HEK293 (cell line): ENCODE data around the gene VKORC1.

ENCODE experiments used
- CTCF ChIA-PET: fragments of 350-600 bp; formaldehyde crosslinking; extraction: SDS; loops from one replicate; lab custom pipeline; 2021; ENCODE audit warnings: antibody characterized with exemption; lab: Yijun Ruan, JAX
- POLR2A ChIA-PET: fragments of 300-600 bp; formaldehyde crosslinking; extraction: SDS; loops from one replicate; lab custom pipeline; 2020; ENCODE audit warnings: antibody characterized with exemption, inconsistent platforms; lab: Yijun Ruan, JAX
- H3K27ac ChIP-seq: fragments of 200-500 bp; sonication (Bioruptor generic); 2 replicates; pipeline ENCODE4 v1.5.1; 2014; ENCODE audit warnings: low read depth, low read length, control low read depth, inconsistent platforms; ENCODE audit errors: extremely low read depth
- H3K36me3 ChIP-seq, 2 experiments: fragments of 200-500 bp in 1 of 2; sonication (Bioruptor generic) in 1 of 2; 1 replicate in 1 of 2; 2 replicates in 1 of 2; pipeline ENCODE4 v1.5.1; 2014 to 2017; ENCODE audit warnings: inconsistent platforms in 2 of 2, low read length in 2 of 2; ENCODE audit not compliant: control insufficient read depth in 2 of 2, insufficient read depth in 1 of 2
- H3K4me1 ChIP-seq: fragments of 200-500 bp; sonication (Bioruptor generic); 2 replicates; pipeline ENCODE4 v1.5.1; 2014; ENCODE audit warnings: mild to moderate bottlenecking, low read length, inconsistent platforms; ENCODE audit not compliant: control insufficient read depth, insufficient read depth
- H3K4me3 ChIP-seq: 2 replicates; pipeline ENCODE4 v1.5.1; 2011; ENCODE audit warnings: low read depth, mild to moderate bottlenecking, control low read depth, low read length, moderate library complexity
- H3K9me3 ChIP-seq: fragments of 200-500 bp; sonication (Bioruptor generic); 2 replicates; pipeline ENCODE4 v1.5.1; 2014; ENCODE audit warnings: low read depth, low read length, inconsistent platforms; ENCODE audit not compliant: control insufficient read depth, insufficient read depth
- HIC1 ChIP-seq: fragments of 450-650 bp; formaldehyde crosslinking; IDR thresholded peaks from 2 replicates; pipeline ENCODE4 v1.5.1; 2016; ENCODE audit warnings: missing biosample characterization, missing genetic modification characterization
- SCRT1 ChIP-seq: fragments of 450-650 bp; formaldehyde crosslinking; IDR thresholded peaks from 2 replicates; pipeline ENCODE4 v1.5.1; 2016; ENCODE audit warnings: missing biosample characterization, missing genetic modification characterization, borderline replicate concordance
- SP7 ChIP-seq: fragments of 450-650 bp; formaldehyde crosslinking; IDR thresholded peaks from 2 replicates; pipeline ENCODE4 v1.5.1; 2016; ENCODE audit warnings: missing biosample characterization, missing genetic modification characterization
- TCF7L2 ChIP-seq: IDR thresholded peaks from 2 replicates; pipeline ENCODE4 v1.6.1; 2011; ENCODE audit warnings: low read depth, mild to moderate bottlenecking, inconsistent platforms, low read length, moderate library complexity, borderline replicate concordance
- WT1 ChIP-seq: fragments of 450-650 bp; formaldehyde crosslinking; IDR thresholded peaks from 2 replicates; pipeline ENCODE4 v1.5.1; 2016; ENCODE audit warnings: missing biosample characterization, missing genetic modification characterization
- ZBTB20 ChIP-seq: fragments of 450-650 bp; formaldehyde crosslinking; IDR thresholded peaks from 2 replicates; pipeline ENCODE4 v1.5.1; 2016; ENCODE audit warnings: missing biosample characterization, missing genetic modification characterization
- ZNF112 ChIP-seq: fragments of 450-650 bp; formaldehyde crosslinking; IDR thresholded peaks from 2 replicates; pipeline ENCODE4 v1.5.0; 2017; ENCODE audit warnings: missing biosample characterization, missing genetic modification characterization
- ZNF175 ChIP-seq: fragments of 450-650 bp; formaldehyde crosslinking; IDR thresholded peaks from 2 replicates; pipeline ENCODE4 v1.5.1; 2016; ENCODE audit warnings: missing biosample characterization, missing genetic modification characterization
- ZNF19 ChIP-seq: fragments of 450-650 bp; formaldehyde crosslinking; IDR thresholded peaks from 2 replicates; pipeline ENCODE4; 2016; ENCODE audit warnings: missing biosample characterization, missing genetic modification characterization, low read depth
- ZNF341 ChIP-seq: fragments of 450-650 bp; formaldehyde crosslinking; IDR thresholded peaks from 2 replicates; pipeline ENCODE4; 2016; ENCODE audit warnings: low read depth, missing biosample characterization, missing genetic modification characterization
- ZNF423 ChIP-seq: fragments of 450-650 bp; formaldehyde crosslinking; IDR thresholded peaks from 2 replicates; pipeline ENCODE4 v1.5.1; 2016; ENCODE audit warnings: missing biosample characterization, missing genetic modification characterization
- ZNF473 ChIP-seq: fragments of 450-650 bp; formaldehyde crosslinking; IDR thresholded peaks from 2 replicates; pipeline ENCODE4 v1.5.1; 2017; ENCODE audit warnings: missing biosample characterization, missing genetic modification characterization
- ZNF548 ChIP-seq: fragments of 450-650 bp; formaldehyde crosslinking; IDR thresholded peaks from 2 replicates; pipeline ENCODE4 v1.5.1; 2016; ENCODE audit warnings: missing biosample characterization, missing genetic modification characterization
- ZNF664 ChIP-seq: fragments of 450-650 bp; formaldehyde crosslinking; IDR thresholded peaks from 2 replicates; pipeline ENCODE4 v1.5.1; 2016; ENCODE audit warnings: missing biosample characterization, missing genetic modification characterization
- ZNF707 ChIP-seq: fragments of 450-650 bp; formaldehyde crosslinking; IDR thresholded peaks from 2 replicates; pipeline ENCODE4 v1.5.1; 2016; ENCODE audit warnings: missing biosample characterization, missing genetic modification characterization
- ZSCAN16 ChIP-seq: fragments of 450-650 bp; formaldehyde crosslinking; IDR thresholded peaks from 2 replicates; pipeline ENCODE4 v1.5.1; 2016; ENCODE audit warnings: missing biosample characterization, missing genetic modification characterization
- ZSCAN30 ChIP-seq: fragments of 450-650 bp; IDR thresholded peaks from 2 replicates; pipeline ENCODE4 v1.5.1; 2018; ENCODE audit warnings: missing biosample characterization, mild to moderate bottlenecking, missing genetic modification characterization, moderate library complexity
- TF ChIP-seq, protein P1 (sequence below): fragments of 450-650 bp; formaldehyde crosslinking; IDR thresholded peaks from 2 replicates; pipeline ENCODE4 v1.5.1; 2016; ENCODE audit warnings: missing biosample characterization, missing genetic modification characterization, borderline replicate concordance
- TF ChIP-seq, protein P2 (sequence below): fragments of 450-650 bp; formaldehyde crosslinking; IDR thresholded peaks from 2 replicates; pipeline ENCODE4 v1.5.1; 2017; ENCODE audit warnings: missing biosample characterization, missing genetic modification characterization
- TF ChIP-seq, protein P3 (sequence below): fragments of 450-650 bp; formaldehyde crosslinking; optimal IDR thresholded peaks from 2 replicates; pipeline ENCODE3; 2016; ENCODE audit warnings: missing biosample characterization, mild to moderate bottlenecking, missing genetic modification characterization
- TF ChIP-seq, protein P4 (sequence below): fragments of 450-650 bp; formaldehyde crosslinking; IDR thresholded peaks from 2 replicates; pipeline ENCODE4 v1.5.1; 2016; ENCODE audit warnings: missing biosample characterization, missing genetic modification characterization

Gene VKORC1

GRCh38 chr16:31074814-31075183, 19.8 kb downstream of the VKORC1 start (continued):
- TF ChIP-seq, protein P1, sequence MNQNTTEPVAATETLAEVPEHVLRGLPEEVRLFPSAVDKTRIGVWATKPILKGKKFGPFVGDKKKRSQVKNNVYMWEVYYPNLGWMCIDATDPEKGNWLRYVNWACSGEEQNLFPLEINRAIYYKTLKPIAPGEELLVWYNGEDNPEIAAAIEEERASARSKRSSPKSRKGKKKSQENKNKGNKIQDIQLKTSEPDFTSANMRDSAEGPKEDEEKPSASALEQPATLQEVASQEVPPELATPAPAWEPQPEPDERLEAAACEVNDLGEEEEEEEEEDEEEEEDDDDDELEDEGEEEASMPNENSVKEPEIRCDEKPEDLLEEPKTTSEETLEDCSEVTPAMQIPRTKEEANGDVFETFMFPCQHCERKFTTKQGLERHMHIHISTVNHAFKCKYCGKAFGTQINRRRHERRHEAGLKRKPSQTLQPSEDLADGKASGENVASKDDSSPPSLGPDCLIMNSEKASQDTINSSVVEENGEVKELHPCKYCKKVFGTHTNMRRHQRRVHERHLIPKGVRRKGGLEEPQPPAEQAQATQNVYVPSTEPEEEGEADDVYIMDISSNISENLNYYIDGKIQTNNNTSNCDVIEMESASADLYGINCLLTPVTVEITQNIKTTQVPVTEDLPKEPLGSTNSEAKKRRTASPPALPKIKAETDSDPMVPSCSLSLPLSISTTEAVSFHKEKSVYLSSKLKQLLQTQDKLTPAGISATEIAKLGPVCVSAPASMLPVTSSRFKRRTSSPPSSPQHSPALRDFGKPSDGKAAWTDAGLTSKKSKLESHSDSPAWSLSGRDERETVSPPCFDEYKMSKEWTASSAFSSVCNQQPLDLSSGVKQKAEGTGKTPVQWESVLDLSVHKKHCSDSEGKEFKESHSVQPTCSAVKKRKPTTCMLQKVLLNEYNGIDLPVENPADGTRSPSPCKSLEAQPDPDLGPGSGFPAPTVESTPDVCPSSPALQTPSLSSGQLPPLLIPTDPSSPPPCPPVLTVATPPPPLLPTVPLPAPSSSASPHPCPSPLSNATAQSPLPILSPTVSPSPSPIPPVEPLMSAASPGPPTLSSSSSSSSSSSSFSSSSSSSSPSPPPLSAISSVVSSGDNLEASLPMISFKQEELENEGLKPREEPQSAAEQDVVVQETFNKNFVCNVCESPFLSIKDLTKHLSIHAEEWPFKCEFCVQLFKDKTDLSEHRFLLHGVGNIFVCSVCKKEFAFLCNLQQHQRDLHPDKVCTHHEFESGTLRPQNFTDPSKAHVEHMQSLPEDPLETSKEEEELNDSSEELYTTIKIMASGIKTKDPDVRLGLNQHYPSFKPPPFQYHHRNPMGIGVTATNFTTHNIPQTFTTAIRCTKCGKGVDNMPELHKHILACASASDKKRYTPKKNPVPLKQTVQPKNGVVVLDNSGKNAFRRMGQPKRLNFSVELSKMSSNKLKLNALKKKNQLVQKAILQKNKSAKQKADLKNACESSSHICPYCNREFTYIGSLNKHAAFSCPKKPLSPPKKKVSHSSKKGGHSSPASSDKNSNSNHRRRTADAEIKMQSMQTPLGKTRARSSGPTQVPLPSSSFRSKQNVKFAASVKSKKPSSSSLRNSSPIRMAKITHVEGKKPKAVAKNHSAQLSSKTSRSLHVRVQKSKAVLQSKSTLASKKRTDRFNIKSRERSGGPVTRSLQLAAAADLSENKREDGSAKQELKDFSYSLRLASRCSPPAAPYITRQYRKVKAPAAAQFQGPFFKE, result no peak
- no peak for TF ChIP-seq HIC1 (tag by site-specific recombination)
- TF ChIP-seq ZSCAN30 (tag by site-specific recombination), result no peak
- no peak for TF ChIP-seq WT1 (tag by site-specific recombination)
- TF ChIP-seq, protein P2, sequence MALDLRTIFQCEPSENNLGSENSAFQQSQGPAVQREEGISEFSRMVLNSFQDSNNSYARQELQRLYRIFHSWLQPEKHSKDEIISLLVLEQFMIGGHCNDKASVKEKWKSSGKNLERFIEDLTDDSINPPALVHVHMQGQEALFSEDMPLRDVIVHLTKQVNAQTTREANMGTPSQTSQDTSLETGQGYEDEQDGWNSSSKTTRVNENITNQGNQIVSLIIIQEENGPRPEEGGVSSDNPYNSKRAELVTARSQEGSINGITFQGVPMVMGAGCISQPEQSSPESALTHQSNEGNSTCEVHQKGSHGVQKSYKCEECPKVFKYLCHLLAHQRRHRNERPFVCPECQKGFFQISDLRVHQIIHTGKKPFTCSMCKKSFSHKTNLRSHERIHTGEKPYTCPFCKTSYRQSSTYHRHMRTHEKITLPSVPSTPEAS (tag by site-specific recombination), result no peak
- TF ChIP-seq SP7 (tag by site-specific recombination), result no peak
- TF ChIP-seq ZNF707, result no peak
- peak; percentile 53; the same call in 1 of the 2 replicates for TF ChIP-seq ZNF341
- TF ChIP-seq ZNF548, result no peak
- TF ChIP-seq ZBTB20 (tag by site-specific recombination), result no peak
- no peak for TF ChIP-seq ZNF175 (tag by site-specific recombination)
- TF ChIP-seq ZNF473 (tag by site-specific recombination), result no peak
- no peak for TF ChIP-seq ZNF664 (tag by site-specific recombination)
- TF ChIP-seq ZNF19 (tag by site-specific recombination), result no peak
- TF ChIP-seq, protein P3, sequence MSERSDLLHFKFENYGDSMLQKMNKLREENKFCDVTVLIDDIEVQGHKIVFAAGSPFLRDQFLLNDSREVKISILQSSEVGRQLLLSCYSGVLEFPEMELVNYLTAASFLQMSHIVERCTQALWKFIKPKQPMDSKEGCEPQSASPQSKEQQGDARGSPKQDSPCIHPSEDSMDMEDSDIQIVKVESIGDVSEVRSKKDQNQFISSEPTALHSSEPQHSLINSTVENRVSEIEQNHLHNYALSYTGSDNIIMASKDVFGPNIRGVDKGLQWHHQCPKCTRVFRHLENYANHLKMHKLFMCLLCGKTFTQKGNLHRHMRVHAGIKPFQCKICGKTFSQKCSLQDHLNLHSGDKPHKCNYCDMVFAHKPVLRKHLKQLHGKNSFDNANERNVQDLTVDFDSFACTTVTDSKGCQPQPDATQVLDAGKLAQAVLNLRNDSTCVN, result peak; percentile 28

DNA sequence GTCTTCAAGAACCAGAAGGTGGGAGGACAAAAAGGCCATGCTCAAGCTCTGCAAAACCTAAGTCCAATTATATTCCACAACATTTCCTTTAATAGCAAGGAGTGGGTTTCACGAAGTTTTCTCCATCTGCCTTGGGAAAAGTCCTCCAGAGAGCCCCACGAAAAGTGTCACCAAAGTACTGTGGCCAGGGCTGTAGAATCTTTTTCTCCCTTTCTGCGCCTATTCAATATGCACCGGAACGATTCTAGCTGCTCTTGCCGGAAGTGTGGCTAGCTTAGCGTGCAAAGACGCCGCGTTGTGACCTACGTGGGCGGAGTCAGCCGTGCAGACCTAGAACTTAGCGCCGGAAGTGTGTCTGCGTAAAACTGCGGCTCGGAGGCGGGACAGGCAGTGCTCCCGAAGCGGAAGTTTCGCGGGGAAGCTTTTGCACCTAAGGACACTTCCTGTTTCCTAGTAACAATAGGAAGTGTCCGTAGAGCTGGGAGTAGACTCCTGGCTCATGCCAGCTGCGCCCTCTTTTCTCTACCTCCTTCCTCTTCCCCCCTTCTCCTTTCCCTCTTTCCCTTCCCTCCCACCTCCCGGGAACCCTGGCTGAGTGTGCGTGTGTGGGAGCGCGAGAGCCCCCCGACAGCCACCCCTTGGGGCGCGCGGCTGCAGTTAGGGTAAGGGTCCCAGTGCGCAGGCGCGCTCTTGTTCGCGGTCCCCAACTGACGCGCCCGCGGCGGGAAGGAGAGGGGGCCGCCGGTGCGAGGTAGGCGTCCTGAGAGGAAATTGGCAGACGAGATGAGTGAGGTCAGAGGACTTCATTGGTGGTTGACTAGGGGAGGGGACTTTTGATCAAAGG, 20.4 kb downstream of the VKORC1 start, which contains the start of the genes ZNF646 and ZNF668:
ZNF646 (plus strand) TSS at position 453 of the 844 bp plus-strand sequence. CDS start 1,903 bp downstream, outside the sequence.
ZNF668 (minus strand) TSS at position 271 of the 844 bp plus-strand sequence. CDS start 9,781 bp downstream, outside the sequence.
- H3K4me3 ChIP-seq, result peak within 1 kb of the TSS; percentile 93
- no peaks in the 10 kb centered on the region for H3K4me1 ChIP-seq
- POLR2A ChIA-PET, result interaction anchor here (0.5 to 3.9 kb wide), 21 partner anchors 9 to 1259 kb away, joined by 3 to 52 read pairs (median 4); partner anchors contain the start of genes ARMC5, FUS, HSD3B7 and KAT8
- peaks cover 0 to 36% of the 10 kb centered on the region in 2 experiments; a peak in 1 of 3 replicates for H3K36me3 ChIP-seq
- H3K9me3 ChIP-seq, result no peaks in the 10 kb centered on the region
- CTCF ChIA-PET, result interaction anchor here (1.0 to 1.6 kb wide), 3 partner anchors 68 to 89 kb away, joined by 3 to 11 read pairs (median 4); partner anchors contain the start of gene HSD3B7
- peak within 1 kb of the TSS; percentile 83 for H3K27ac ChIP-seq
- TF ChIP-seq, protein P3, result peak; percentile 89
- TF ChIP-seq ZNF423 (tag by site-specific recombination) (no peak), ZSCAN16 (tag by site-specific recombination) (0 out of 2 replicates have a peak, but pooled peaks have one; percentile 40), ZNF112 (no peak), ZNF473 (tag by site-specific recombination) (no peak), SCRT1 (no peak), TCF7L2 (no peak)
- TF ChIP-seq, protein P4, sequence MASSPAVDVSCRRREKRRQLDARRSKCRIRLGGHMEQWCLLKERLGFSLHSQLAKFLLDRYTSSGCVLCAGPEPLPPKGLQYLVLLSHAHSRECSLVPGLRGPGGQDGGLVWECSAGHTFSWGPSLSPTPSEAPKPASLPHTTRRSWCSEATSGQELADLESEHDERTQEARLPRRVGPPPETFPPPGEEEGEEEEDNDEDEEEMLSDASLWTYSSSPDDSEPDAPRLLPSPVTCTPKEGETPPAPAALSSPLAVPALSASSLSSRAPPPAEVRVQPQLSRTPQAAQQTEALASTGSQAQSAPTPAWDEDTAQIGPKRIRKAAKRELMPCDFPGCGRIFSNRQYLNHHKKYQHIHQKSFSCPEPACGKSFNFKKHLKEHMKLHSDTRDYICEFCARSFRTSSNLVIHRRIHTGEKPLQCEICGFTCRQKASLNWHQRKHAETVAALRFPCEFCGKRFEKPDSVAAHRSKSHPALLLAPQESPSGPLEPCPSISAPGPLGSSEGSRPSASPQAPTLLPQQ (tag by site-specific recombination), result peak; percentile 86
